ENCODE data around the gene IL17A. TPM values are rescaled to one million over a fixed set of nuclear protein-coding genes. Genes with fewer than 3 reads are reported as not detected.

Gene IL17A
- total RNA-seq, 1 experiment from 2014 or later, result not detected

DNA sequence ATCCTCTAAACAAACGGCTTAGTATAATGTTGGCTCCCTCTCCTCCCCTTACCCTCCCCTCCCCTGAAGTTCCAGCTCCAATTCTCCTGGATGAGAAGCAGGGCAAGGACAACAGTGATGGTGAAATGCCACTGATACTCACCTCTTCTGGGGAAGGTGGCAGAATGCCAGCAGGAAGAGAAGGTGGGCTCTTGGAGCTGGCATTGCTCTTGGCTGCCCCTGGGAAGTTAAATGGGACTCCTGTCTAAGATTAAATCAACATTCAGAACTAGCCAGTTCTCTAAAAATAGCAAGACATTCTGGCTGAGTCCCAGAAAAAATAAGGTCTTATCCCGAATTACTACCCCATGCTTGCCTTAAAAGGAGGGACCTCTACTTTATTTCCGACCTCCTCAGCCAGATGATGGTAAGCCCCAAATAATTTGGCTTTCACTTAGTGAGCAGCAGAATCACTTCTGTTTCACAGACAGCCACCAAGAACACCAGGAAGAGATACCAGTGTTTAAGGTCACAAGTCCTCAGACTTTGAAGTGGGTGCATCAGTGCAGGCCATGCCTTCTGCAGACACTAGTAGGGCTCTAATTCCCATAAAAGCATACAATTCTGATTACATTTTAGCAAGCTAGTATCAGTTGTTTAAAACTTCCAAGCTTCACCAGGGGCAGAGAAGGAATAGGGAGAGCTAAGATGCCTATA is 46.0 kb upstream of the IL17A start:
- H3K4me1 ChIP-seq, result no peaks in the 10 kb centered on the region
- H3K4me3 ChIP-seq (ENCODE audit: low read depth, low read length), result no peak overlapping the region
- Mint-ChIP-seq H3K4me3 (ENCODE audit: unreplicated experiment) (no peak overlapping the region), H3K27me3 (ENCODE audit: insufficient read depth, unreplicated experiment) (peaks cover 8% of the 10 kb centered on the region), H3K4me1 (ENCODE audit: low read depth, unreplicated experiment) (peaks cover 7% of the 10 kb centered on the region), H3K9me3 (ENCODE audit: unreplicated experiment) (no peaks in the 10 kb centered on the region), H3K36me3 (ENCODE audit: insufficient read depth, unreplicated experiment) (no peaks in the 10 kb centered on the region), H3K27ac (ENCODE audit: unreplicated experiment) (no peak overlapping the region)
- no peaks in the 10 kb centered on the region for H3K9me3 ChIP-seq
- CTCF ChIA-PET, result no interaction called here
- no peak for DNase-seq
- BruUV-seq (replicated peaks), result no TSS peak
- H3K27me3 ChIP-seq (replicated peaks; ENCODE audit: control insufficient read depth, insufficient read depth, low read length), result no peaks in the 10 kb centered on the region
- TF ChIP-seq, protein P1, sequence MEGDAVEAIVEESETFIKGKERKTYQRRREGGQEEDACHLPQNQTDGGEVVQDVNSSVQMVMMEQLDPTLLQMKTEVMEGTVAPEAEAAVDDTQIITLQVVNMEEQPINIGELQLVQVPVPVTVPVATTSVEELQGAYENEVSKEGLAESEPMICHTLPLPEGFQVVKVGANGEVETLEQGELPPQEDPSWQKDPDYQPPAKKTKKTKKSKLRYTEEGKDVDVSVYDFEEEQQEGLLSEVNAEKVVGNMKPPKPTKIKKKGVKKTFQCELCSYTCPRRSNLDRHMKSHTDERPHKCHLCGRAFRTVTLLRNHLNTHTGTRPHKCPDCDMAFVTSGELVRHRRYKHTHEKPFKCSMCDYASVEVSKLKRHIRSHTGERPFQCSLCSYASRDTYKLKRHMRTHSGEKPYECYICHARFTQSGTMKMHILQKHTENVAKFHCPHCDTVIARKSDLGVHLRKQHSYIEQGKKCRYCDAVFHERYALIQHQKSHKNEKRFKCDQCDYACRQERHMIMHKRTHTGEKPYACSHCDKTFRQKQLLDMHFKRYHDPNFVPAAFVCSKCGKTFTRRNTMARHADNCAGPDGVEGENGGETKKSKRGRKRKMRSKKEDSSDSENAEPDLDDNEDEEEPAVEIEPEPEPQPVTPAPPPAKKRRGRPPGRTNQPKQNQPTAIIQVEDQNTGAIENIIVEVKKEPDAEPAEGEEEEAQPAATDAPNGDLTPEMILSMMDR (IDR thresholded peaks at IDR 0.05; ENCODE audit: insufficient read depth in 1 of 2, low read depth in 1 of 2, low read length in 1 of 2, severe bottlenecking in 1 of 2, unreplicated experiment in 1 of 2), result no peak
- POLR2A ChIA-PET, result no interaction called here
- intact Hi-C loops (cut with micrococcal nuclease; ENCODE audit: unreplicated experiment), result no loop called here
- H3K36me3 ChIP-seq (ENCODE audit: control insufficient read depth, insufficient read depth, low read length), result no peaks in the 10 kb centered on the region

DNA sequence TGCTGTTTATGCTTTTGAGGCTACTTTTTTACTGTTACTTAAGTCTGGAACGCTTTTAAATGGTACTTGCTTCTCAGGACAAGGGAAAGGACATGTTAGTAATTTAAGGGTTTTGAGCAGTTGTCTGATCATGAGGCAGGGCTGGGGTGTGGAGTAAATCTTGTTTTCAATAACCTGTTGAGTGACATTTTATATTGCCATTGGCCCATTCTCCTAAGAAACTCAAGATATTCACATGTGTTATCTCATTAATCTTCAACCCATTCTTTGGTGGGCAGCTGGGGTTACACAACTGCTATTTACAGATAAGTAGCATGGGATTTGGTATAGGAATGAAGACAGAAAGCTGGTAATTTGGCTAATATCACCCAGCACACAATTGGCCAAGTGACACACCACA is 44.6 kb upstream of the IL17A start:
- intact Hi-C loops (cut with micrococcal nuclease; ENCODE audit: unreplicated experiment), result no loop called here
- TF ChIP-seq, protein P1 (IDR thresholded peaks at IDR 0.05; ENCODE audit: insufficient read depth in 1 of 2, low read depth in 1 of 2, low read length in 1 of 2, severe bottlenecking in 1 of 2, unreplicated experiment in 1 of 2), result no peak
- ChIA-PET POLR2A (no interaction called here), CTCF (no interaction called here)
- peaks cover under 1% of the 10 kb centered on the region for H3K4me1 Mint-ChIP-seq (ENCODE audit: low read depth, unreplicated experiment)
- H3K27ac Mint-ChIP-seq (ENCODE audit: unreplicated experiment), result no peak overlapping the region
- H3K4me1 ChIP-seq, result no peaks in the 10 kb centered on the region
- H3K9me3 Mint-ChIP-seq (ENCODE audit: unreplicated experiment), result no peaks in the 10 kb centered on the region
- no peaks in the 10 kb centered on the region for H3K36me3 Mint-ChIP-seq (ENCODE audit: insufficient read depth, unreplicated experiment)
- DNase-seq, result no peak
- no peak overlapping the region for H3K4me3 ChIP-seq (ENCODE audit: low read depth, low read length)
- no peaks in the 10 kb centered on the region for H3K36me3 ChIP-seq (ENCODE audit: control insufficient read depth, insufficient read depth, low read length)
- no peak overlapping the region for H3K4me3 Mint-ChIP-seq (ENCODE audit: unreplicated experiment)
- H3K27me3 ChIP-seq (replicated peaks; ENCODE audit: control insufficient read depth, insufficient read depth, low read length), result no peaks in the 10 kb centered on the region
- H3K9me3 ChIP-seq, result no peaks in the 10 kb centered on the region
- no TSS peak for BruUV-seq (replicated peaks)
- H3K27me3 Mint-ChIP-seq (ENCODE audit: insufficient read depth, unreplicated experiment), result peaks cover 14% of the 10 kb centered on the region

DNA sequence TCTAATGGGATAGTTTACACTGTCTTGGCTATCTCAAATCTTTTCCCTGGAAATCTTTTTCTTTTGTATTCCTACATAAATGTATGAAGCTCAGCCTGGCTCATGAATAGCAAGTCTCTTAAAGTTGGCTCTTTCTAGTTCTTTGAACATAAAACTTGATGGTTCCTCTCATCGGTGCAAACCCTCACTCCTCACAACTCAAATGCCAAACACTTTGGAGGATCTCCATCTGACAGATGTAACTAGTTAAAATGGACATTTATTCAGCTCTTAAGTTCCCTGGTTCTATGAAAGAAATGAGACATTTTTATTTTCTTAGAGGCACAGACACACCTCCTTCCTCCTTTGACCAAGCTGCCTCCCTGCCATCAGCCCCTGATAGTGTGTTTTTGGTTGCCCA is 43.6 kb upstream of the IL17A start:
- Histone ChIP-seq H3K36me3 (ENCODE audit: control insufficient read depth, insufficient read depth, low read length) (no peaks in the 10 kb centered on the region), H3K4me3 (ENCODE audit: low read depth, low read length) (no peak overlapping the region), H3K9me3 (no peaks in the 10 kb centered on the region), H3K4me1 (no peaks in the 10 kb centered on the region), H3K27me3 (replicated peaks; ENCODE audit: control insufficient read depth, insufficient read depth, low read length) (no peaks in the 10 kb centered on the region)
- BruUV-seq (replicated peaks), result no TSS peak
- DNase-seq, result no peak
- no peak overlapping the region for H3K4me3 Mint-ChIP-seq (ENCODE audit: unreplicated experiment)
- intact Hi-C loops (cut with micrococcal nuclease; ENCODE audit: unreplicated experiment), result no loop called here
- H3K9me3 Mint-ChIP-seq (ENCODE audit: unreplicated experiment), result no peaks in the 10 kb centered on the region
- H3K4me1 Mint-ChIP-seq (ENCODE audit: low read depth, unreplicated experiment), result no peaks in the 10 kb centered on the region
- POLR2A ChIA-PET, result no interaction called here
- no peak overlapping the region for H3K27ac Mint-ChIP-seq (ENCODE audit: unreplicated experiment)
- peaks cover 14% of the 10 kb centered on the region for H3K27me3 Mint-ChIP-seq (ENCODE audit: insufficient read depth, unreplicated experiment)
- CTCF ChIA-PET, result no interaction called here
- H3K36me3 Mint-ChIP-seq (ENCODE audit: insufficient read depth, unreplicated experiment), result no peaks in the 10 kb centered on the region
- TF ChIP-seq, protein P1 (IDR thresholded peaks at IDR 0.05; ENCODE audit: insufficient read depth in 1 of 2, low read depth in 1 of 2, low read length in 1 of 2, severe bottlenecking in 1 of 2, unreplicated experiment in 1 of 2), result no peak
